HG03342 (cell line): Measurements from ENCODE around the gene TCFL5.
"Not testable (repeated sequence)": the region's sequence is repeated elsewhere in the genome, so short reads cannot be mapped to it uniquely, and the experiment has no call there.

Experiments
- ATAC-seq: cut with Tn5 transposase; IDR thresholded peaks from one replicate; pipeline ENCODE4 v1.9.1; 2021; ENCODE audit warnings: mild to moderate bottlenecking, moderate library complexity; ENCODE audit not compliant: unreplicated experiment

TCFL5 gene

DNA sequence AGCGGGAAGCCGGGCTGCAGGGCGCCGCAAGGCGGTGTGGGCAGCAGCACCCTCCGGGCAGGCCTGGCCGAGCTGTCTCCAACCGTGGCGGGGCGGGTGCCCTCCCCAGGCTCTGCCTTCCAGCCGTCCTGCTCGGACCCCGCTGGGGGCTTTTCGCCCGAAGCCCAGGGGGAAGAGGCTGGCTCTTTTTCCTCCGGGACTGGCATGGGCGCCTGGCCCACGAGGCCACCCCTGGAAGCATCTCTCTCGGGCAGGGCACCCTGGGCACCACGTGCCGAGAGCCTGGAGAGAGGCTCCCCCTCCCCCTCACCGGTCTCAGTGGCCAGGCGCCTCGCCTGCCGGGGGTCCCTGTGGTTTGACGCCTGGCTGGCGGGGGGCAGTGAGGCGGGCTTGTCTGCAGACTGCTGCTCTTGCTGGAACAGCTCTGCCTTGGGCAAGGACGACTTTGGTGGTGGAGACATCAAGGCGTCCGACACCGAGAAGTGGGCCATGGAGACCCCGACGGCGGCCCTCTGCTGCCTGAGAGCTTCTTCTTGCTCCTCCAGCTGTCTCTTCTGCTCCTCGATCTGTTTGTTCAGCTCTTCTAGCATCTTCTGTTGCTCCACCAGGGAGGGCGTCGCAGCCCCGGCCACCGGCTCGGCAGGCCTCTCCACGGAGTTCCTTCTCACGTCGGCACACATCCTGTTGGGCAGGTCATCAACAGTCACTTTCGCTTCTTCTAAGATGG lies 19.5 kb upstream of the TCFL5 start:
- no peak for ATAC-seq

DNA sequence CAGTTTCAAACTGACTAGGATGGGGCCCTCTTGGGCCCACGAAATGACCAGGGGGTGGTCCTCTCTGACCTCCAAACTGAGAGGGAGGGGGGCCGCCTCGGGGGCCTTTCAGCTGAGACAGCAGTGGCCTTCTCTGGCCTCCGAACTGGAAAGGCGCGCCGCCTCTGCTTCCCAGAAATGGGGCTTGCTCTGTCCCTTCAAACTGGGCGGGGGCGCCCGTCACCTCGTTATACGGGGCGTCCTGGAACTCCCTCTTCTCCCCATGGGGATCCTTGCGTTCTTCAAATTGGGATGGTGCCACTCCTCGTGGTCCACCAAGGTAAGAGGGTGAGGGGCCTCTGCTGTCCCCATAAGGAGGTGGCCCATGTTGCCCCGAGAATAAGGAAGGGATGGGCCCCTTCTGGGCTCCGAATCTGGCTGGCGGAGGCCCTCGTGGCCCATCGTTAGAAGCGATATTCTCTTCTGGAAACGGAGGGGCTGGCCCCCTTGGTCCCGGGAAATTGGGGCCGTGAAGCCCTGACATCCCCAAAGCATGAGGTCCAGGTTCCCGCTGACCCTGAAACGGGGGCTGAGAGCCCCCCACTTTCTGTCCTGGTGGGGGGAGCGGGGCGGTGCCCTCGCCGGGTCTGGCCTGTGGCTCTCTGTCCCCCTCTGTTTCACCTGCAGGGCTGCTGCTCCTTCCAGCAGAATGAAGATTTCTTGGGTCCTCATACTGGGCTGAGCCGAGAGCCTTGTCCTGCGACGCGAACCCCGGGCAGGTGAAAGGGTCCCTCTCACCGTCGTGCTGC lies 18.7 kb upstream of the TCFL5 start:
- no peak for ATAC-seq

DNA sequence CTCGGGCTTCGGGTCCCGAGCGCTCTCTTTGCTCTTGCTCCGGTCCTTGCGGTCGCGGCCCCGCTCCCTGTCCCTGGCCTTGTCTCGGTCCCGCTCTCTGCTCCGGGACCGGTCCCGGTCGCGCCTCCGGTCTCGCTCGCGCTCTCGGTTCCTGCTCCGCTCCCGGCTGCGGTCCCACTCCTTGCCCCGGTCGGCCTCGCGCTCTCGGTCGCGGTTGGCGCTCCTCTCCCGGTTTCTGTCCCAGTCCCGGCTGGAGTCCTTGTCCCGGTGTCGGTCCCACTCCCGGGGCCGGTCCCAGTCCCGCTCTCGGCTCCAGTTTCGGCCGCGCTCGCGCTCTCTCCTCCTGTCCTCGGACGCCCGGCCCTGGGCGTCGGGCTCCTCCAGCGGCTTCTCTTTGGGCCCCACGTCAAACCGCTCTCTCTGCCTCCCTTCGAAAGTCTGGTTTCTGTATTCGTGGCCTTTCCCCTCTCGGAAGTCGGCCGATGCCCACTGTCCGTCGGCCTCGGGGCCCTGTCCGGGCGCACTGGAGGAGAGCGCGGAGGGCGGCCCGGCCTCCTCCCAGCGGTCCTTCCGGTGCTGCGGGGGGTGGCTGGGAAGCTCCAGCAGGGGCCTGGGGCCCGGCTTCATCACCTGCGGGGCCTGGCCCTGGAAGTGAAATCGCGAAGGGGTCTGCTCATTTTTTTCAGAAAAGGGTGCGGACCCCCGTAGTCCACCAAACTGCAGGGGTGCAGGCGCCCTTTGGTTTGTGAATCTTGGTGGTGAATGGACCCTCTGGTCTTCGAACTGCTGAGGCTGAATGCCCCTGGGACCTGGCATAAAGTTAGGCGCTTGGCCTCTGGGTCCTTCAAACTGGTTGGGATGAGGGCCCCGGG lies 17.9 kb upstream of the TCFL5 start:
- ATAC-seq: no peak

DNA sequence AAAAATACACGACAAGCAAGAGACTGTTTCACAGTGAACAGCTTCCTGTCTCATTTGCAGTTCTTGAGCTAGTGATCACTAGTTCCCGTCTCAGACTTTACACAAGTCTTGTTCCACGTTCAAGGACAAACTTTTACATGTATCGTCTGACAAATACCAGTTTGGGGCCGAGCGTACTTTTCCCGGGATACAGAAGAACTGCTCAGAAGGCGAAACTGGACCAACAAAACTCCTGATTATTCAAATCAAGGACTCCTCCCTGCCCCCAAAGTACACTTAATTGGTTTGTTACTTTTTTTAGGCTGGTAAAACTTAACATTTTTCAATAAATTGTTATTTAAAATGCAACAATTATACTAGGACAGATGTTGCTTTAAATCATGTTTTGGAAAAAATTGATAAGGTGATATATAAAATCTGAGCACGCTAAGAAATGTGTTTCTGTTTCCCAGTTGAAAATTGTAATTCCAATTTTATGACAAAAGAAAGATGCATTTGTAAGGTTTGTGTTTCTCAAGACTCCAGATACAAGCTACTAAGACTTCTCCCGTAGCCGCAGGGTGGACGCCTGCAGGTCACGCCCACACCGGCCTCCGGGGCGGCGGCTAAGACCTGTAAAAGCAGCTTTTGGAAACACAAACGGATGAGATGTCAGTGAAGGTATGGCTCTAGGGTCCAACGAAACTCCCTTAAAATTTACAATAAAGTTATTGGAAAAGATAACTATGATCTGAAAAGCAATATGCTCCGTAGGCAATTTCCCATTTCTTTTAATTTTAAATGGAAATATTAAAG lies 16.8 kb upstream of the TCFL5 start:
- ATAC-seq: no peak

DNA sequence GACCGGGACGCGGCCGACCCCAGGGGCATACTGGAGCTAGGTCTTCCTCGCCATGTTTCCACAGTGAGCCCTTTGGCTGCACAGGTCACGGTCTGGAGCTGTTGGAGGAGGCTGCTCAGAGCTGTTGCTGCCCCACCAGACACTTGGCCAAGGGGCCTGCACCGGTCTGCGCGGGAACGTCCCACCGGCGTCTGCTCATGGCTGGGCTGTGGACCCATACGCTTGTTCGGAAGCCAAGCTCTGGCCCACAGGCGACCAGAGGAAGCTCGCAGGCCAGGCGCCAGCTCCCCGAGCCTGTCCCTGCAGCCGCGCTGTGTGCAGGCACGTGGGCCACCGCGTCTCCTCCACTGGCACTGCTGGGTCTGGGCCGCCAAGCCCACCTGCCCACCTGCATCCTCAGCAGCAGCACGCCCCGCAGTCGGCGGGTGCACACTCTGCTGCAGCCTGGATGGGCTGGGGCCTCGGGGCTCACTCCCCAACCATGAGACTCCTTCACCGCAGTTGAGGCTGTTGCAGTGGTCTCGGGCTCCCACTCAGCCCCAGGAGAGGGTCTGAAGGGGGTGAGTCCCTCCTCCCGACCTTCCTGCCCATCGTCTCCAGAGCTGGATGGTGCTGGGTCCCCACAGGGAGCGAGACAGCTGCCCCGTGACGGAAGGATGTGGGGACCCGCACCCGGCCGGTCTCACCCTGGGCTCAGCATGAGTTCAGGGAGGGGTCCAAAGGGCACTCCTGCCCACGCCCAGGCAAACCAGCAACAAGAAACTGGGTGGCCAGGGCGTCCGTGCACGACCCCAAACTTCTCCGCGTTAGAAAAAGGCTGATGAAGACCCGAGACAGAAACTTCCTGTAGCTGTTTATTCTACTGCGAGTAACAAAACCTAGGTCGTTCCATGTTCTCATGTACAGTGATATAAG lies 15.5 kb upstream of the TCFL5 start:
- ATAC-seq: no peak

DNA sequence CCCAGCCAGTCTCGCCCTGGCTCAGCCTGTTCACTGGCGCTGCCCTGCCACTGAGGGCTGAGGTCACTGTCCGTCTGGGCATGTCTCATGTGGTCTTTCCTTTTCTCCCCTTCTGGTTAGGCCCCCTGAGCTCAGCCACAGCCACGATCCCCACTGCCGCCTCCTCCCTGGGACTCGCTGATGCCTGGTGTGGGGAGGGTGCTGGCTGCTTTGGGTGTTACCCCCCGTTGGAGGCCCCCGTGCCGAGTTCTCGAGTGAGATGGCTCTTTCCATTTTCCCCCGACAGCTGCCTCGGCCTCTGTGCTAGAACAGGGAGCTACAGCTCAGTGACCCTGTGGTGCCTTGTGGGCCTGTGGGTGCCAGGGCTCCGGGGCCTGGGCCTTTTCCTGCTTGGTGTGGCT lies 14.9 kb upstream of the TCFL5 start:
- no peak for ATAC-seq

DNA sequence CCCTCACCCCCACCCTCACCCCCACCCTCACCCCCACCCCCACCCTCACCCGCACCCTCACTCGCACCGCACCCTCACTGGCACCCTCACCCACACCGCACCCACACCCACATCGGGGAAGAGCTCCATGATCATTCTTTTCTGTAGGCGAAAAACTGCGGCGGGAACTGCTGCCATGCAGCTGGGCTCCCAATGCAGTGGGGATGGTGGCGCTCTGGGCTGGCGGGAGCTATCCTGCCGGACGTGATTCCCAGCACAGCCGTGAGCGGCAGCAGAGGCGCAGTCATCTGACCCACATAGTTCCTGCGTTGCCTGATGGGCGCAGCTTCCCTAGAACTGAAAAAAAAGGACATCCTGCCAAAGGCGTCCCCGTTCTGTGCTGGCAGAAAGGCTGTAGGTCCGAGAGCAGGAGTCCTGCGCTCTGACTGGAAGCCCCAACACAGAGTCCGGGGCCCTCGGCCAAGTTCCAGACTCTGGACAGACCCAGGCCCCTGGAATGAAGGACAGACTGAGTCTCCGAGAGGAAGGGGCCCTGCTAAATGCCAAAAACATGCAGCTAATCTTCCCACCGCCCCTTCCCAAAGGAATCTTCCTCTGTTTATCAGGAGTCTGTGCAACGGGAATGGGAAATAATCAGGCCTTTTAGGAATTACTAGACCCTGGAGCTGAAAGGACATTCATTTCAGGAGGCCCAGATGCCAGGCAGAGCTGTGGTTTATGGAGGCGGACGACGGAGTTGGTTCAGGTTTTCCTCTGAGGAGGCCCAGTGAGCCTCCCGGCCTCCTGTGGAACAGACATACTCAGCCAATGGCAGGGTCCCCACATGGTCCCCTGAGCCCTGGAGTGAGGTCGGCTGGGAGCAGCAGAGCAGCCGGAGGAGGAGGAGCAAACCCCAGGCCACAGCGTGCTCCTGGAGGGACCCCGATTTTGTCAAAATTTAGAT lies 14.1 kb upstream of the TCFL5 start:
- no peak for ATAC-seq

DNA sequence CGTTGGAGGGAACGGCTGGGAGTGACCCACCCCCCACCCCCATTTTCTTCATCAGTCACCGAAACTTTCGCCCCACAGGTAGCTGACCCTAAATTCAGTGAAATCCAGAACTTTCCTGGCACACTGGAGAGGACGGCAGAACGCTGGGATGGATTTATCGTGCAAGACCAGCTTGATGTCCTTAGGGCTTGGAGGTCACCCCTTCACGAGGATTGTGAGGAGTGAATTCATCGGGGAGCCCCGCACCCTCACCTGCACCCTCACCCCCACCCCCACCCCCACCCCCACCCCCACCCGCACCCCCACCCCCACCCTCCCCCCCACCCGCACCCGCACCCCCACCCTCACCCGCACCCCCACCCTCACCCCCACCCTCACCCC lies 13.3 kb upstream of the TCFL5 start:
- ATAC-seq: no peak

DNA sequence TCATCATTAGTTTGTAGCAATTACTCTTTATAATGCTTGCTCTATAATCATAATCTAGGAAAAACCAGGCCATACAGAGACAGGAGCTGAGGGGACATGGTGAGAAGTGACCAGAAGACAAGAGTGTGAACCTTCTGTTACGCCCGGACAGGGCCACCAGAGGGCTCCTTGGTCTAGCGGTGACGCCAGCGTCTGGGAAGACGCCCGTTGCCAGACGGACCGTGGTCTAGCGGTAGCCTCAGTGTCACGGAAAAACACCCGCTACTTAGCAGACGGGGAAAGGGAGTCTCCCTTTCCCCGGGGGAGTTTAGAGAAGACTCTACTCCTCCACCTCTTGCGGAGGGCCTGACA lies 12.0 kb upstream of the TCFL5 start:
- not testable (repeated sequence) for ATAC-seq

DNA sequence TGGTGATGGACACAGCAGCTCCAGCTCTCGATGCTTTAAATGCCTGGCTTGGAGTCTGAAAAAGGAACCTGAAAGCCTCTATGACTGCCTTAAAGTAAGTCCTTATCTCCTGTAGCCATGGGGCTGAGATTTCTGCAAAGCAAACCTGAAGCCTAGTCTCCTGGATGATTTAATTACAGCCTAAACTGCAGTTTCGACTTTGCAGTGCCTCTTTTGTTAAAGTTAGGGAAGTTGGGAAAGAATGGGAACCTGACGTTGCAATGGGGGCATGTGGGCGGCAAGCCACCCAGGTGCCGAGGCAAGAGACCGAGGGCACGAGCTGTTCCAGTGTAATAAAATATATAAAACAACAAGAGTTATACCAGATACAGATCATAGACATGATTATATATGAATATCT lies 11.7 kb upstream of the TCFL5 start:
- no peak for ATAC-seq

DNA sequence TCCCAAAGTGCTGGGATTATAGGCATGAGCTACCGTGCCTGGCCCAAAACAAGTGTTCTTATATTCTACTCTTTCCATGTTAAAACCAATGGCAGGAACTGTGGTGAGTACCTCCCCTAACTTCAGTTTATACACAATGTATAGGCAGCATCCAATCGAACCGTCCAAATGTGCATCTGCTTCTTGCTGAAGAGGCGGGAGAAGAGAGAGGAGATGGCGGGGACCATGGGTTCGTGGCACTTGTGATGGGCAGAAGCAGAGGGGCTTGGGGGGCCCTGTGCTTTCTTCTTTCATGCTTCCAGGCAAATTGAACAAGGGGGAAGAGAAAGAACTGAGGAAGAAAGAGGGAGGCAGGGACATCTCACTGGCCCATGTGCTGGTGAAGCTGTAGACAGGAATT lies 11.2 kb upstream of the TCFL5 start:
- no peak for ATAC-seq

DNA sequence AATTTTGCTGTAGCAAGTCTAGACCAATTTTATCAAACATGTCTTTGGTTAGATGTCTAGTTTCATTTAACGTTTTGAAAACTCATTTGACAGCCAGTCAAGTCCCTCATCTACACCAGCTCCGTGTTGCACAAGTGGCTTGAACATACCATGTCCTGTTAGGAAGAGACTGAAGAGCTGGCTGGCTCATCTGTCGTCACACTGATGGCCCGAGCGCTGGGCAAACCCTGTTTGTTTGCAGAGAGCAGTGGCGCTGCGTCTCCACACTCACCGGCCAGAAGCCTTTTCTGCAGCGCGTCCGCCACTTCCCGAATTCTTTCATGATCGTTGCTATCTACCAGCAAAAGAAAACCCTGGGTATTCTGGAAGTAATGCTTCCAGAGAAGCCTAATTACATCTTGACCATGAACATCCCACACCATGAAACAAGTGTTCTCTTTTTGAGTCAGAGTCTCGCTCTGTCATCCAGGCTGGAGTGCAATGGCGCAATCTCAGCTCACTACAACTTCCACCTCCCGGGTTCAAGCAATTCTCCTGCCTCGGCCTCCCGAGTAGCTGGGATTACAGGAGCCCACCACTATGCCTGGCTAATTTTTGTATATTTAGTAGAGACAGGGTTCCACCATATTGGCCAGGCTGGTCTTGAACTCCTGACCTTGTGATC lies 10.7 kb upstream of the TCFL5 start:
- no peak for ATAC-seq

DNA sequence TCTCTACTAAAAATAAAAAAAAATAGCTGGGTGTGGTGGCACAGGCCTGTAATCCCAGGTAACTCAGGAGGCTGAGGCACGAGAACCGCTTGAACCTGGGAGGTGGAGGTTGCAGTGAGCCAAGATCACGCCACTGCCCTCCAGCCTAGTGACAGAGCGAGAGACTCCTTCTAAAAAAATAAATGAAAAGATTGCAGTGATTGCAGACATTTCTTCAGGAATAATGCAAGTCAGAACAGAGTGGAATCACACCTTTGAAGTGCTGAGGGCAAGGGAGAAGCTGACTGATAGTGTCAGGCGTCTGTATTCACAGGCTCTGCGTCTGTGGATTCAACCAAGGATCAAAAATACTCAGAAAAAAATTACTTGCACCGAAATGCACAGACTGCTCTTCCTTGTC lies 2.6 kb upstream of the TCFL5 start:
- no peak for ATAC-seq

DNA sequence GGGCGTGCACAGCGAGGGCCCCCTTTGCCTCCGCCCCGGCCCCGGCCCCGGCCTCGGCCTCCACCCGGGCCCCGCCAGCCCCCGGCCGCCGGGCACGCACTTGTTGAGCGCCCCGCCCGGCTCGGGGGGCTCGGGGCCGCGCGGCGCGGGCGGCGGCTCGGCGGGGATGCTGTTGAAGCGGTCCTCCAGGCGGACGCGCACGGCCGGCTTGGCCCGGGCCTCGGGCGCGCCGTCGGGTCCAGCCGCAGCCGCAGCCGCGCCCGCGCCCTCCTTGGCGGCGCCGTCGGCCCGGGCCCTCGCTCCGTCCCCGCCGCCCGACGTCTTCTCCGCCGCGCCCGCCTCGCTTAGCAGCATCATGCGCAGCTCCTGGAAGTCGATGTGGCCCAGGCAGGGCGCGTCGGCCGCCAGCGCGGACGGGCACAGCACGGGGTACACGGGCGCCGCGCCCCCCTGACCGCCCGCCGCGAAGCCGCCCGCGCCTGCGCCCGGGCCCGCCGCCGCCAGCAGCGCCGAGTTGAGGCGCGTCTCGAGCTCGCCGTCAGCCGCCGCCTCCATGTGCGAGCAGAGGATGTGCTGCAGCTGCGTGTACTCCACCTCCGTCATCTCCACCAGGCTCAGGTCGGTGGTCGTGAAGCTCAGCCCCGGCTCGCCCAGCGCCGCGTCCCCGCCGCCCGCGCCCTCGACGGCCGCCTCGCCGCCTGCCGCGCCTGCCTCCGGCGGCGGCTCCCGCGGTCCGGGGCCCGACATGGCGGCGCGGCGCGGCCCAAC lies 514 bp downstream of the TCFL5 start:
- peak; percentile 40 for ATAC-seq

DNA sequence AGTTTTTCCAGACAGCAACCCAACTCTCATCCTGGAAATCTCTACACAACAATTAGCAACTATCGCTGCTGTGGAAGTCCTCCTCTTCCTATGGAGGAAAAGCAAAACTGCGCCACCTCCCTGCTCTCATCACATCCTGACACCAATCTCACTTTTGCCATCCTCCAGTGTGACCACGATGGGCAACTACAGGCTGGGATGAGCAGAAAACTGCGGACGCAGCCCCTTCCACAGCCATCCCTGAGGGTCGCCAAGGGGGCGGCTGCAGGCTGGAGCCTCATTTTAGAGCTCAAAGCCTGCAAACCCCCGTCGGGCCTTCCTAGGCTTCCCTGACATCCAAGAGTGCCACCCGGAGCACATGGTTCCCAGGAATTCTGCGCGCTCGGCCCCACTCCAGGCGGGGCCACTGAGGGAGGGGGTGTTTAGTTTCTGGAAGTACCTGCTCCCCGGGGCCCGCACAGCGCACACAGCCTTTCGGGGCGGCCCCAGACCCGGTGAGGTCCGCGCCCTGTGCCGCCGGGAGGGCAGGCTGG lies 1.2 kb downstream of the TCFL5 start:
- ATAC-seq: no peak

DNA sequence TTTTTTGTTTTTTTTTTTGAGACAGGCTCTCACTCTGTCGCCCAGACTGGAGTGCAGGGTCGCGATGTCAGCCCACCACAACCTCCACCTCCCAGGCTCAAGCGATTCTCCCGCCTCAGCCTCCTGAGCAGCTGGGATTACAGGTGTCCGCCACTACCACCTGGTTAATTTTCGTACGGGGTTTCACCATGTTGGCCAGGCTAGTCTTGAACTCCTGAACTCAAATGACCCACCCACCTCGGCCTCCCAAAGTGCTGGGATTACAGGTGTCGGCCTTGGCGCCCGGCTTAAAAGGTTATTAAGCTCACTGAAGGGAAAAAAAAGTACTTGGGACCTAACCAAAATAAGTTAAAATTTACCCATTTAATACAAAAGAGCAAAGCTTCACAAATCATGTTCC lies 1.9 kb downstream of the TCFL5 start:
- ATAC-seq: no peak
